Measurements from ENCODE around the gene STRIP1.

- TF ChIP-seq CTCF (conservative IDR thresholded peaks at IDR 0.05; ENCODE audit: low read length) (no peak), EZH2phosphoT487 (IDR thresholded peaks at IDR 0.05; ENCODE audit: borderline replicate concordance, low read depth, low read length) (no peak)
These were observed 8.6 kb downstream of the STRIP1 start for GRCh38 chr1:110043016-110043415.
